Fibroblast of the aortic adventitia (primary cell): ENCODE data around the gene FBLN5. TPM values are rescaled to one million over a fixed set of nuclear protein-coding genes. Genes with fewer than 3 reads are reported as not detected.
"Not testable (repeated sequence)": the region's sequence is repeated elsewhere in the genome, so short reads cannot be mapped to it uniquely, and the experiment has no call there.

ENCODE experiments used
- DNase-seq: peaks from one replicate; pipeline ENCODE4 v3.0.0-alpha.2; 2010; ENCODE audit warnings: low read depth
- H3K4me3 ChIP-seq: 2 replicates; pipeline ENCODE4 v1.5.1; 2011; ENCODE audit warnings: low read depth, mild to moderate bottlenecking, control low read depth, low read length, moderate library complexity
- CTCF ChIP-seq: IDR thresholded peaks from 2 replicates; pipeline ENCODE4 v1.5.1; 2011; ENCODE audit warnings: mild to moderate bottlenecking, low read length, control low read depth, inconsistent platforms; ENCODE audit not compliant: insufficient read depth
- total RNA-seq: library from RNA; depleted of rRNA; stranded (reverse); fragments of >200 nt; gene quantifications from 2 replicates; pipeline ENCODE4 v1.2.3, GENCODE V29; 2012; ENCODE audit warnings: low replicate concordance

The FBLN5 gene
- total RNA-seq, 1 donor, result 137 TPM

DNA sequence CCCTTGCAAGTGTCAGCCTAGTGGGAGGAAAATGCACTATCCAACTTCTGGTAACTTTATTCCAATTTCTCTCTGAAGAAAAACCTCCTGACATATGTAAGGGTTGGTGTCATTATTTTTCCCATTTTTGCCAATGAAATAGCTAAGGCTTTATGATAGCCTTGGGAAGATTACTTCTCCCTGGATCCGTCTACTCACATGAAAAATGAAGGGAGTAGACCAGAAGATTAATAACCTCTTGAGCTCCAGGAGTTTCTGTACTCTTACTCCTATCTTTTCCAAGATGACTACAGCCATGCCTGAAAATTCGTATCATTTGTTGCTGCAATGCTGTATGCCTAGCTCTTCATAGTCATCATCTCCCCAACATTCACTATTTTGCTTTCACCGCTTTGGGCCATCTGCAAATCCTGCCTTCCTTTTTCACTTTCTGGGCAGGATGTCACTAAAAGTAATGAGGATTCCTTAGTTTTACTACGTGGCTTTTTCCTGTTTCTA lies 98.9 kb downstream of the FBLN5 start:
- H3K4me3 ChIP-seq, result no peak overlapping the region
- DNase-seq, result no peak
- TF ChIP-seq CTCF, result no peak

DNA sequence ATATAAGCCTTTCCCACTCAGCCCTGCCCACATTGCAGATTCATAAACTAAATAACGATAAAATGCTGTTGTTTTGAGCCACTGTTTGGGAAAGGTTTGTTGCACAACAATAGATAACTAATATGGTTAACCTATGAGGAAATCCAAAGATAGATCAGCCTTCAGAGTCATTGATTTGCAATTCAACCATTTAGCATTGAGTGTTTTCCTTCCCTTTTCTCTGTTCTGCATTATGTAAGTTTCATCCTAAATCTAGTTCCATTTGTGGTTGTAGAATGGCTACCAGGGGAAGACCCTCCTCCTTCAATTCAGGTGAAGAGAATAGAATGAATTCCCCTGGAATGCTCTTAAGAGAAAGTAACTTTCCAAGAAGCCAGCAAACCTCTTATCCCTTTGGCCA lies 99.8 kb downstream of the FBLN5 start:
- DNase-seq, result no peak
- no peak for TF ChIP-seq CTCF
- no peak overlapping the region for H3K4me3 ChIP-seq

GRCh38 chr14:91845652-91846051 lies 101.8 kb downstream of the FBLN5 start:
- no peak for DNase-seq
- no peak for TF ChIP-seq CTCF
- H3K4me3 ChIP-seq, result no peak overlapping the region

DNA sequence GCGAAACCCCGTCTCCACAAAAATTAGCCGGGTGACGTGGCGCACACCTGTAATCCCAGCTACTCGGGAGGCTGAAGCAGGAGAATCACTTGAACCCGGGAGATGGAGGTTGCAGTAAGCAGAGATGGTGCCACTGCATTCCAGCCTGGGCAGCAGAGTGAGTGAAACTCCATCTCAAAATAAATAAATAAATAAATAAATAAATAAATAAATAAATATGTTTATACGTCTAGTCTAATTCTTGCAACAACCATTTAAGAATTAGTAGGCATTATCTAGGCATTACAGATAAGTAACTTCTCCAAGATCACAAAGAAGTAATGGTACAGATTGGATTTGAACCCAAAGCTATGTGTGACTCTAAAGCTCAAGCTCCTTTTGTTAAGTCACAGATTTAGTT lies 102.4 kb downstream of the FBLN5 start:
- DNase-seq, H3K4me3 ChIP-seq: not testable (repeated sequence)

DNA sequence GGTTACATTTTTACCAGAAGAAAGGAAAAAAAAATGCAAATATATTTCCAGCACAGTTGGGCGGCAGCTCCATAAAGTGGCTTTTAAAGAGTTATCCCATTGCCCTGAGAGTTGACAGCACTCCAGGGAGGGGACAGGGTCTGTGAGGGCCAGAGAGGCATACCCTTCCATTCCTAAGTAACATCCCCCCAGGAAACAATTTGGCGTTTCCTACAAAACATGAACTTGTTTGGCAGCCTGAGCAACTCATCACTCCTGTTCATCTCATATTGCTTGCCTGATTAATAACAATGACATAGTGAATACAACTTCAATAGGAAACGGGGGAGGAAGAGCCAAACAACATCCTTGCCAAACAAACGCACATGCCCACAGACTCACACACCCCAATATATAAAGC lies 103.5 kb downstream of the FBLN5 start:
- no peak for DNase-seq
- TF ChIP-seq CTCF, result no peak
- no peak overlapping the region for H3K4me3 ChIP-seq

DNA sequence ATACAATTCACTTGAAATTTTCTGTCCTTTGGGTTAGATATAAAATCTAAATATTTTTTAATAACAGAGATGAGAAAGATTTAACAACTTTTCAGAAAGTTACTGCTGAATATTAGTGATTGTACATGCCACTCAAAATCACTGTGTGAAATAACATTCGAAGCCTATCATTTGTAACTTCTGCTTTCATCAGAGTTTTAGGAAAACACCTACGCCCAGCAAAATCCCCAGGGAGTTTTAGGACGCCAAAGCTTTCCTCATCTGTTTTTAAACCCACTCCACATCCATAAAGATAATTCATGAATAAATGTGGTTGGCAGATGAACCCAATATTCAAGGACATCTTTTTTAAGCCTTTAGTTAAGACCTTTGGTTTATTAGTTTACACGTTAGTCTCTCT lies 104.1 kb downstream of the FBLN5 start:
- no peak overlapping the region for H3K4me3 ChIP-seq
- DNase-seq, result no peak
- TF ChIP-seq CTCF, result no peak

GRCh38 chr14:91841065-91841464 lies 106.4 kb downstream of the FBLN5 start:
- peak; percentile 14 for DNase-seq
- no peak overlapping the region for H3K4me3 ChIP-seq
- no peak for TF ChIP-seq CTCF
